Brain pericyte (primary cell): Measurements from ENCODE around the gene STOML1.
"Not testable (repeated sequence)": the region's sequence is repeated elsewhere in the genome, so short reads cannot be mapped to it uniquely, and the experiment has no call there.

Source experiments
- DNase-seq: peaks from one replicate; pipeline ENCODE4 v3.0.0-alpha.2; 2012; ENCODE audit warnings: low read depth, low spot score

Gene STOML1

DNA sequence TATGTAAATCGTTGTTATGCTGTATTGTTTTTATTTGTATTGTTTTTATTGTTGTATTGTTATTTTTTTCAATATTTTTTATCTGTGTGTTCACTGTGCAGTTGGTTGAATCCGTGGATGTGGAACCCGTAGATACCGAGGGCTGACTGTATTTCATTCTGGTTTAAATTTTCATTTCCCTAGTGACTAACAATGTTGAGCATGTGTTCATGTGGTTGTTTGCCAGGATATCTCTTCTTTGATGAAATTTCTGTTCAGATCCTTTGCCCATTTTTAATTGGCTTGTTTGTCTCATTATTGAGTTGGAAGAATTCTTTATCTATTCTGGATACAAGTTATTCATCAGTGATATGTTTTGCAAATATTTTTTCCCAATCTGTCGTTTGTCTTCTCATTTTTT lies 29.7 kb downstream of the STOML1 start:
- no peak for DNase-seq

DNA sequence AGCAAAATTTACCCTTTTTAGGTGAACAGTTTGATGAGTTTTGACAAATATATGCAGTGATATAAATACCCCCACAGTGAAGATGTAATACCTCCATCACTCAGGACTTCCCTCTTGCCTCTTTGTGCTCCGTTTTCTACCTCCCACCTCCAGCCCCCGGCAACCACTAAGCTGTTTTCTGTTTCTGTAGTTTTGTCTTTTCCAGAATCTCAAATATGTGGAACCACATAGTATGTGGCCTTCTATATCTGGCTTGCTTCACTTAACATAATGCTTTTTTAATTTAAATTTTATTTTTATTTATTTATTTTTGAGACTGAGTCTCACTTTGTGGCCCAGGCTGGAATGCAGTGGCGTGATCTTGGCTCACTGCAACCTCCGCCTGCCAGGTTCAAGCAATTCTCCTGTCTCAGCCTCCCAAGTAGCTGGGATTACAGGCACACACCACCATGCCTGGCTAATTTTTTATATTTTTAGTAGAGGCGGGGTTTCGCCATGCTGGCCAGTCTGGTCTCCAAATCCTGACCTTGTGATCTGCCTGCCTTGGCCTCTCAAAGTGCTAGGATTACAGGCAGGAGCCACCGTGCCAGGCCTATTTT lies 31.5 kb downstream of the STOML1 start:
- not testable (repeated sequence) for DNase-seq

DNA sequence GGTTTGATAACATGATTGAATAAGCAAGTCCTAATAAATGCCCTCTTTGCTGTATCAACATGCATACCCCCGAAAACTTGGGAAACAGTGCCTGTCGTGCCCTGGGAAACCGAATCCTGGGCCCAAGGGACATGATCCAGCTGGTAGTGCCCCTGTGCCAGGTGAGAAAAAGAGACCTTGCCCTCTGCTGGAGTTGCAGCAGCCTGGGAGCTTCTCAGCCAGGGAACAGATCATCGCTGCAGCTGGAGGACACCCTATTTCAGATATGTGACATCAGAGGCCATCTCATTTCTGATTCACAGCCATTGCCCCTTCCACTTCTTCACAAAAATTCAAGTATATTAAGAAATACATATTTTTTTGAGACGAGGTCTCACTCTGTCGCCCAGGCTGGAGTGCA lies 32.3 kb downstream of the STOML1 start:
- DNase-seq: no peak

DNA sequence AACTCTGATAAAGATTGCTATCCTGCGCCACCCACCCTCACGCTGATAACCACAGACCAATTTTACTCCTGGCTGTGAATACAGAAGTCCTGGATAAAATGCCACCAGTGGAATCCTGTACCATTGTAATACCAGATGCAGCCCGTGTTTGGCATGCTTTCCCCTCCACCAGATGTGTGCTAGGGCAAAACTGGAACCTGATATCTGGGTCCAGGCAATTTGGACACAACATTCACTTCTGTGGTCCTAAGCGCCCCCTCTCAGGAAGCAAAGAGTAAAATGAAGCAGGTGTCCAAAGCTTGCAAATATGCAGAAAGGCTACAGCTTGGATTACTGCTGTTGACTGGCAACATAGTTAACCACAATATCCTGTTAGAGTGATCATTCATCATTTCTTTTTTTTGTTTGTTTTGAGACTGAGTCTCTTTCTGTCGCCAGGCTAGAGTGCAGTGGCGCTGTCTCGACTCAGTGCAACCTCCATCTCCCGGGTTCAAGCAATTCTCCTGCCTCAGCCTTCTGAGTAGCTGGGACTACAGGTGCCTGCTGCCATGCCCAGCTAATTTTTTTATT lies 33.0 kb downstream of the STOML1 start:
- no peak for DNase-seq

DNA sequence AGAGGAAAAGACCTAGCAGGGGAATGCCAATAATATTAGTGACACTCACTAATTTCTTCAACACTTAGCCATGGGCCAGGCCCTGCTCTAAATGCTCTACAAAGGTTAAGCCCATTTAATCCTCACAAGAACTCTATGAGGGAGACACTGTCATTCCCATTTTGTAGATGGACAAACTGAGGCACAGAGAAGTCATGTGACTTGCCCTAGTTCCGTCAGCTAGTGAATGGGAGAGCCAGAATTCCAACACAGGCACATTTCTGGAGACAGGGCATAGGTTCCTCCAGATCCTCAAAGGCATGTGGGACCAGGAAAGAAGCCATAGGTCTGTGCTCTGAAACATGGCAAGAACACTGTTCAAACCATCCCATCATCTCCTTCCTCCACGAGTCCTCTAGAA lies 34.3 kb downstream of the STOML1 start:
- DNase-seq: no peak

DNA sequence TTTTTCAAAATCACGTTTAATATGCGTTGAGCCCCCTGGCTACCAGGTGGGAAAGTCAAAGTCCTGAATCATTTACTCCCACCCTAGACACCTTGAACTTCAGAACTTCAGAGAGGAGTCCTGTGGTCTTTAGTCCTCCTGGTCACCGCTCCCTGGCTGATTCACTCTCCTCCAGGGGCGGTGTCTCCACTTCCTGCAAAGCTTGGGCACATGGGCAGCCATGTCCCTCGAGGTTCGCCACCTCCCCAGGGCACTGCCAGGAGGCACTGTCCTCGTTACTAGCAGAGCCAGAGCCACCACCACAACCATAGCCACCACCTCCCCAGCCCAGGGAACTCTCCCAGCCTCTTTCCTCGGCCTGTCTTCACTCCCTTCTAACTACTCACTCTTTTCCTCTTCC lies 34.8 kb downstream of the STOML1 start:
- no peak for DNase-seq

DNA sequence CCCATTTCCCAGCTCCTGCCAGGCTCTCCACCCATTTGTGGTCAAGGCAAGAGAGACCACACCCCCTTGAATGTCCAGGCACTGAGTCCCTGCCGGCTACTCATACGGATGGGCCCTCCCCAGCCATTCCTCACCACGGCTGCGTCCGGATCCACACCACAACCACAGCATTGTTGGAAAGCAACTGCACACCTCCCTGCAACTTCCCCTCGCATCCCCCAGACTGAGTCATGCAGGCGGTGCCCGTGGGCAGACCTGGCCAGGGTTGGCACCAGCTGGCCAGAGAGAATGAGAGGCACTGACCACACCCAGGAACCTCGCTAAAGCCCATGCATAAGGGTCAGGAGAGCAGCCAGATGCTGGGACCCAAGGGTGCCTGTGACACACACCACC lies 35.4 kb downstream of the STOML1 start:
- DNase-seq: no peak

DNA sequence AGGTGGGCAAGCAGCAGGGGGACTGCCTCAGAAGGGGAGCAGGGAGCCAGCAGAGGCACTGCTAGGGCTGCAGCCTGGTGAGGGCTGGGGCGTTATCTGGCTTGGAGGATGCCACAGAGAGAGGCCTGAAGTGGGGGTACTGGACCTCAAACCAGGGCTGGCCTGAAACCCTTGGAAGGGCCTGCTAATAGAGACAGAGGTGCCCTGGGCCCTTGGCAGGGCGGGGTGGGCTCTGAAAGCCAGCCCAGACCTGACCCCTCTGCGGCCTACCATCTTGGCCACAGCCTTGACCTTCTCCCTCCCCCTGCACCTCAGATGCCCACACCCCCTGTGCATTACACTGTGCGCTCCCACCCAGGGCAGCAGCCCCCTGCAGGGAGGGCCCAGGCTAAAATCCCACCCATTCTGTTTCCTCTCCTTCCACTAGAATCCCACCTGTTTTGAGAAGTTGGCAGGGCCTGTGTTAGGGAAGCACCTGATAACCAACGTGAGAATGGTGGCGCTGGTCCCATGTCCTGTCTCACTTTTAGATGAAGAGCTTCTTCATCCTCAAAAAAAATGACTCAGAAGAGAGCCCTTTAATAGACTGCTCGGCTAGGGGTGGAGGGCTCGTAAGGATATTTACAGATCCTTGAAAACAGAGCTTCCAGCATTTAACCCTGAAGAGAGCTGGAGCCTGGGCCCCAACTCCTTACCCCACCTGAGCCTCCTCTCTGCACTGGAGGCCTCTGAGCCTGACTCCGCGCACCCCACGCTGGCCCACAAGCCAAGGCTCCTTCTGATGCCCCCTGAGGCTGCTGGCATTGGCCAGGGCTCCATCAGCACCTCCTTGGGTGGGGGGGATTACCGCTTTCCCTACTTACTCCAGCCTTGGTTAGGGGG lies 36.0 kb downstream of the STOML1 start:
- DNase-seq: no peak

DNA sequence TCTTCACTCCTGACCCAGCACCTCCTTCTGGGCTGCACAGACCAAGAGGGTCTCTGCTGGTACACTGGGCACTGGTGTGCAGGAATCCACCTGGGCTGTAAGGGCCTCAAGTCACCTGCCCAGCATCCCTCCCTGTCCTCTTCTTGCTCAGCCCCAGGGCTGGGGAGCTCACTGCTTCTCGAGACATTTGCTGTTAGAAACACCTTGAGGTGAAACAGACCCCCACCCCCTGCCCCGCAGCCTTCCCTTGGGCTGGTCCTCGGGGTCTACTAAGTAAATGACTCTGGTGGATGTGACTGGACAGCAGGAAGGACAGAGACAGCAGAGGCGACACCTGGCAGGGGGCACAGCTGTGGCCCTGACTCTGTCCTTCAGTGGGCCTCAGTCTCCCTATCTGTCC lies 36.8 kb downstream of the STOML1 start:
- no peak for DNase-seq

DNA sequence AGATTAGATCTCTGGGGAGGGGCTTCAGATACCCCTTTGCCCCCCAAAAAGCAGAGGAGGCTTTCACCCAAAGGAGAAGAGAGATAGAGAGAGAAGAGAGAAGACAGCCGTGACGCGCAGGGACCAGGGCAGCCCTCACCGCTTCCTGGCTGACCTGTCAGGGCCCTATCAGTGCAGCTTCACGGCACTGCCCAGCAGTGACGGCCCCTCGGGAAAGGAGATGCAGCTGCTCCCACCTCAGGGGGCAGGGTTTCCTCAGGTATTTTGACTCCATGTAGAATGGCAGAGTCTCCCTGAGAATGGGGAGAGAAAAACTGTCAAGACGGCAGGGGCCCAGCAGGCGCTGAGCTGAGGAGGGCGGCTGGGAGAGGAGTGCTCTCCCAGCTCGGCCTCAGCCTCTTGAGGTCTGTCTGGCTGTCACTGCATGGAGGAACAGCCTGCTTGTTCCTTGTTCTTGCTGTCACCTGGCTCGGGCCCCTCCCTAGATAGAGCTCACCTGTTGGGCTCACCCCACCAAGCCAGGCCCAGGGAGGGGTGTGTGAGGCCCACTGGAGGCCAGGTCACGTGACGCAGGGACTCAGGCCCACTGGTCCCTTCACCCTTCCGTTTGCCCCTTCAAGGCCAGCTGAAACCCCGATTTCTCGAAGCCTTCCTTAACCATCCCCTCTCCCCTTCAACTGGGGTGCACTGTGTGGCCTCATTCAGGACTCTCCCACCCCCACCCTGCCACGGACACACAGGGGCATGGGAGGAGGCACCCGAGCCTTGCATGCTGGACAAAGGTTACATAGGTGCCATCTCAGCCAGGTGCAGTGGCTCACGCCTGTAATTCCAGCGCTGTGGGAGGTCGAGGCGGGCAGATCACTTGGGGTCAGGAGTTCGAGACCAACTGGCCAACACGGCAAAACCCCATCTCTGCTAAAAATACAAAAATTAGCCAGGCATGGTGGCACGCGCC lies 37.6 kb downstream of the STOML1 start:
- no peak for DNase-seq

DNA sequence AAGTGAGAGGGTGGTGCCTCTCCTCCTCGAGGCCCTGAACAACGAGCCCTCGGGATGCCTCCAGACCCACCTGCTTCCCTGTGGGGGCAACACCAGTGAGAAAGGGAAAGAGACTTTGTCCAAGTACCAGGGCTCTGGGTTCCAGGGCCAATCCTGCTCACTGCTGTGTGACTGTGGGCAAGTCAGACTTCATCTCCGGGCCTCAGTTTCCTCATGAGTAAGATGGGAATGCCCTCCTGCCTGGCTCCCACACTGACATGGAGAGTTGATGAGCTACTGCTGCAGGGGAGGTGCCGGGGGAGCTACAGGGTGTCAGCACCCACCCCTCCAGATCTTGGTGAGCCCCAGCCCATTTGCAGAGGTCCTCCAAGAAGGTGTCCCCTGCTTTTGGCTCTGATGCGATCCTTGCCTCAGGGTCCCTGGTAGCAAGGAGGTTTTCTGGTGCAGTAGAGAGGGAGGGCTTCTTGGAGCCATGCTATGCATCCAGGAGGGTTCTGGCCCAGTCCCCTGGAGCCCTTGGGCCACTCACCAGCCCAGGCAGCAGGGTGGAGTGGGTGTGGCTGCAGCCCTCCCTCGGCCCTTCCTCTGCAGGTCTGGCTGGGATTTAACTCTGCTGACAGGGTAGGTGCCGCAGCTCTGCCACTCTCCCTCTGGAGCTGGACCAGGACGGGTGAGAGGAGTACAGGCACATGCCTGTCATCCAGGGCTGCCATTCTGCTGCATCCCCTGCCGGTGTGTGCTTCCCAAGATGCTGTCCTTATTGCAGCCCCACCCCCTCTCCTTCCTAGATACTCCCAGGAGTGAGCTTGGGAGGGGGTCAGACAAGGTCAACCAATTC lies 39.0 kb downstream of the STOML1 start:
- no peak for DNase-seq

DNA sequence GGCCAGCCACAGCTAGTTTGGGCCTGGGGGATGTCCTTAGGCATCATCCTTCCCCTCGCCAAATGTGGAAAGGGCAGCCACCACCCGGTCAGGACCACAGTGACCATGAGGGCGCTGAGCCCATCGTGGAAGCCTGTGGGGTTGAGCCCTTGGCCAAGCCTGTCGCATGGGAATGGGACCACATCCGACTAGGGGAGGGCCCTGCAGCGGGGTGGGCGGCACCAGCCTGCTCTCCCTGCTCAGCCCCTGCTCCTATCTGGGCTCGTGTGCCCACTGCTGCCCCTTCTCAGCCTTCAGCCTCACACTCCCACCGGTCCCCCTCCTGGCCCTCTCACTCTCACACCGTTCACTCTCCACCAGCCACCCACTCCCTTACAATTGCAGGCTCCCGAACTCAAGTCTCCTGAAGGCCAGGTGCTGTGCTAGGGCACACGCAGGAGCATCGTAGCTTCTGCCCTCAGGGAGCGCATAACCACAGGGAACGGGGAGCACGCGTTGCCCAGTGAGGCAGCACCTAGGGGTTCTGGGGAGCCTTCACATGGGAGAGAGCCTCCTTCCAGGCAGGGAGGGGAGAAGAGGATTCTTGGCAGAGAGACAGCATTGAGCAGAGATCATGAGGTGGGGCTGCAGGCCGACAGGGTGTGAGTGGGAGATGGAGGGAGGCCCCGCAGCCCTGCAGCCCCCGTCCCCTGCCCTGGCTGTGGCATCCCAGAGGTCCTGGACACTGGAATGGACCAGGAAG lies 39.8 kb downstream of the STOML1 start:
- no peak for DNase-seq

DNA sequence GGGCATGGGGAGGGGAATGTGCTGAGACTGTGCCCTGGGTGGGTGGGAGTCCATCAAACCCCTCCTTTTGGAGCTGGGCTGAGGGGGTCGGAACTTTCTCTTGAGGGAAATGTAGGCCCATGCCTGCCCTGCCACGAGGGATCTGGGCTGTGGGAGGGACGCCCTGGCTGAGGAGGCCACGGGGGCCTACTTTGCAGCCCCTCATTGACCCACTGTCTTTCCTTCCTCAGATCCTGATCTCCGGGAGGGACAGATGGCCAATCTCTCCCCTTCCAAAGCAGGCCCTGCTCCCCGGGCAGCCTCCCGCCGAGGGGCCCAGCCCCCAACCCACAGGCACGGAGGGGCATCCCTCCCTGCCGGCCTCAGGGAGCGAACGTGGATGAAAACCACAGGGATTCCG lies 40.5 kb downstream of the STOML1 start:
- DNase-seq: no peak

DNA sequence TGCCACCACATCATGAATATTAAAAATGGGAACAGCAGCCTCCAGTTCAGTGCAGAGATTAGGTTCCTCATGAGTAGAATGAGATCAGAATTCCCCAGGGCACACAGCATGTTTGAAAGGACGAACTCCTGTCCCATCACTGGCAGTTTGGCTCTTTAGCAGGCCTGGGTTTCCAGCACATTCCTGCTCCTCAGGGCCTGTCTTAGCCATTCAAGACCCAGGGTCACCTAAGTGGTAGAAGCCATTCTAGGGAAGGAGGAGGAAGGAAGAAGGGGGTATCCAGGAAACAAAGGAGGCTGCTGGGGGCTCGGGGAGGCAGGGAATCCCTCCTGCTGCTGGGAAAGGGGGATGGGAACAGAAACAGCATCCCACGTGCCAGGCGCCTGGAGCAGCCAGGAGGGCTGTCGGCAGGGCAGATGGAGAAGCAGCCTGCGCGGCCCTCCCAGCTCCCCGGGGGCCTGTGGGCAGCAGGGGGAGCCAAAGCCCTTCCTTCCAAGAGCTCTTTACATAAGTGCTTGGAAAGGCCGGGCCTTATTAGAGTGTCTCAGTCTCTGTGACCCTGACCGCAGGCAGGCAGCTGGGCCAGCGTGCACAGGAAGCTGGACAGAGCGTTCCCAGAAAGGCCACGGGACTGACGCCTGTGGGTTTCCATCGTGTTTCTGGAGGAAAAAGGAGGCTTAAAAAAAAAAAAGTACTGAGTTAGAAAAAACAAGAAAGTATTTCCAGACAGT lies 41.1 kb downstream of the STOML1 start:
- DNase-seq: peak; percentile 96

DNA sequence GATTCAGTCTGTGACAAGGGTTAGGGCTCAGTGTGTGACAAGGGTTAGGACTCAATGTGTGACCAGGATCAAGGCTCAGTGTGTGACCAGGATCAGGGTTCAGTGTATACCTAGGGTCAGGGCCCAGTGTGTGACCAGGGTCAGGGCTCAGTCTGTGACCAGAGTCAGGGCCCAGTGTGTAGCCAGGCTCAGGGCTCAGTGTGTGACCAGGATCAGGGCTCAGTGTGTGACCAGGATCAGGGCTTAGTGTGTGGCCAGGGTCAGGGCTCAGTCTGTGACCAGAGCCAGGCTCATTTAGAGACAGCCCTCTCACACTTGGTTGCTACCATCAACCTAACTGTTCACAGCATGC lies 41.6 kb downstream of the STOML1 start:
- no peak for DNase-seq

DNA sequence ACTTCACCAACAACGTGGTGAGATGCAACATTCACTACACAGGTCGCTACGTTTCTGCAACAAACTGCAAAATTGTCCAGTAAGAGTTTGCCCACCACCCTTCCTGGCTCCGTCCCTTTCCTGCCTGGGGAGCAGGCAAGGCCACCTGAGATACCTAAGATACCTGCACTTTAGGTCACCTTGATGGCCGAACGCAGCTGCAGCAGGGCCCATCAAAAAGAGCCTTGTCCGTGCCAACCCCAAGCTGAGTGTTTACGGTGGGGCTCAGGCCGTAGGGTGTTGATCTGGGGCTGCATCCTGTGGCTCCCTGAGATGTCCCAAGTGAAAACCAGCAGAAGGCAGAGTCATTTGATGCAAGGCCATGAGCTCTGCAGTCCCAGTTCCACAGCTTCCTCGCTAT lies 42.6 kb downstream of the STOML1 start:
- no peak for DNase-seq

DNA sequence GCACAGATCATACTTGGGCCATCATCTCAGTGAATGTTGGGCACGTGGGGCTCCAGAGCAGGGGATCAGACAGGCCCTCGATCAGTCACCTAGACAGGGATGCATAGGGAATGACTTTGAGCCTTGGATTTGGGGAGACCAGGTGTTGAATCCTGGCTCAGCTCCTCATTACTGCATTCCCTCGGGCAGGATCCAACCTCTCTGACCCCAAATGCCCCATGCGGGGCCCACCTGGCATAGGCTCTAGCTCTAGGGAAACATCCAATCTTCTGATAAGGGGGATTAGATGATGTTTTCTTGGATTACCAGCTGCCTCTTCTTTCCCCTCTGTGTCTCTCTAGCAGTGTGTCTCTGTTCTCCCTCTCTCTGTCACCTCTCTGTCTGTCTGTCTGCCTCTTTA lies 43.1 kb downstream of the STOML1 start:
- DNase-seq: no peak

DNA sequence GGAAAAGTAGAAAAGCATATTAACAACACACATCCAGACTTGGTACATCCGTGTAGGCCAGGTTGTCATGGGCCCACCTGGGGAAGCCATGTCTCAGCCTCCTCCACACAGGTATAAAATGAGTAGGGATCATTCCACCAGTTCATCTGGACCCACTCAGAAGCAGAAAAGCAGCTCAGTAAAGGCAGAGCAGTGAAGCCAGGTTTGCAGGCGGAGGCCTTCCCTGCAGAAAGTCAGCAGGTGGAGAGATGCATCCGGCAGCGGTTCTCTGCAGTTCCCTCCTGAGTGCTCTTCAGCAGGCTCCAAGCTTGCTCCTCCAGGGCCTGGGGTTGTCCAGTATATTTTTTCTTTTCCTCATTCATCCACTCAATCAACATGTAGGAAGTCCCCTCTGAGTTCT lies 43.7 kb downstream of the STOML1 start:
- no peak for DNase-seq

DNA sequence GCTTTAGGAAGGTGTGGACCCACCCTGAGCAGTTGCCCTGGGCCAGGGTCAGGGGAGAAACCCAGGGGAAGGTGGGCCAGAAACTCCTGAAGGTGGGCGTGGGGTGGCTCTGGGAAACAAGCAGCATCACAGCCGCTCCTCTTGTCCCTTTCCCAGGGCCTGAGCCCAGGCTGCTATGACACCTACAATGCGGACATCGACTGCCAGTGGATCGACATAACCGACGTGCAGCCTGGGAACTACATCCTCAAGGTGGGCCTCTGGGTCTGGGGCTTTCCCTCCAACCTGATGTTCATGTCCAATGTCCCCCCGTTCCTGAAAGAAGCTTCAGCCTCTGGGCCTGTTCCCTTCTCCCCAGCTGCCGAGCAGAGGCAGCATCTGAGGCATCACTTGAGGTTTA lies 44.4 kb downstream of the STOML1 start:
- no peak for DNase-seq
